Measurements from ENCODE around the gene TMEM63A.
"Not testable (repeated sequence)": the region's sequence is repeated elsewhere in the genome, so short reads cannot be mapped to it uniquely, and the experiment has no call there.

Gene TMEM63A

DNA sequence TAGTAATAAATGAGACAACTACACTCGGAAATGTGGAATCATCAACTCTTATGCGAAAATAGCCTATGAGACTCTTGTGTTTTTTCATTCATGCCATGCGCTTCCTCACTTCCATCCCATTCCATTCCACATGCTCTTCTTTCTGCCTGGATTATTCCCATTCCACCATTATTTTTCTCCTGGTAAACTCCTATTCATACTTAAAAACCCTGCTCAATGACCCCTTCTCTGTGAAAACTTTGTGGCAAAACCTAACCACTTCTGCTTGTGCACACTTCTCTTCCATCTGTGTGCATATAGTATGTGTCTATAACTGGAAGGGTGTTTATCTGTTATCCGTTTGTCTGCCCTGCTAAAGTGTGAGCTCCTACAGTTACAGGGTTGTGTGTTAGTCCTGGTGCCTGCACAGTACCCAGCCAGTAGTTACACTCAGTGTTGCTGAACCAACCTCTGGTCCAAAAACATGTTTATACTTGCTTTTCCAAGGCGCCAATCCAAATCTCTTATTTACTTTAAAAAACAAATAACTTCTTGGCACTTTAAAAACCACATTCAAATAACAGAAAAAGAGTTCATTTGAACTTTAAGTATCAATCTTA, 61.6 kb downstream of the TMEM63A start:
- DNase-seq (ENCODE audit: low read depth in 3 of 3), result no peak

DNA sequence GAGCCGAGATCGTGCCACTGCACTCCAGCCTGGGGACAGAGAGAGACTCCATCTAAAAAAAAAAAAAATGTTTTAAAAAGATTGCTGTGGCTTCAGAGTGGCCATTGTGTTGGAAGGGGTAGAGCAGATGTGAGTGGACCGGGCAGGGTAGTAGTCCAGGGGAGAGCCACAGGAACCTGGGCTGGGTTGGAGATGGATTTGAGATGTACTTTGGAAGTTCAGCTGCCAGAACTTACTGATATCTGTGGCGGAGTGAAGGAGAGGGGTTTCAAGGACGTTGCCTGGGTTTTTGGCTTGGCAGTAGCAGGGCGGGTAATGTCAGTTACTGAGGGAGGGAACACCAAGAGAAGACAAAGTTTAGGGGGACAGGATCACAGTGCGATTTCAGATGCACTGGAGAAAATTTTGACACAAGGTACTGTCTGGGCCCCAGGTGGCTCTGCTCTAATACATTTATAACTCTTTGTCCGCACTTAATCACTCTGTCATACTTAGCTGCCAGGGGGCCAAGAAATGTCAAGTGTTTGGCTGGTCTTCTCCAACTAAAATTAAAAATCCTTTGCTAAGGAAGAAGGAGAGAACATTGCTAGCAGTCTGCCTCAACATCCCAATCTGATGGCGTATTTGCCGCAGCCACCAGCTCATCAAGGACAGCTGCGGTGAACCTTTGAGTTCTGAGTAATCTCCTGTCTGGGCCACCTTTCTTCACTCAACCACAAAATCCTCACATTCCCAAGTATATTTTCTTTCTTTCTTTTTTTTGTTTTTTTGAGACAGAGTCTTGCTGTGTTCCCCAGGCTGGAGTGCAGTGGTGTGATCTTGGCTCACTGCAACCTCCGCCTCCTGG, 62.6 kb downstream of the TMEM63A start:
- no peak for DNase-seq (ENCODE audit: low read depth in 3 of 3)

DNA sequence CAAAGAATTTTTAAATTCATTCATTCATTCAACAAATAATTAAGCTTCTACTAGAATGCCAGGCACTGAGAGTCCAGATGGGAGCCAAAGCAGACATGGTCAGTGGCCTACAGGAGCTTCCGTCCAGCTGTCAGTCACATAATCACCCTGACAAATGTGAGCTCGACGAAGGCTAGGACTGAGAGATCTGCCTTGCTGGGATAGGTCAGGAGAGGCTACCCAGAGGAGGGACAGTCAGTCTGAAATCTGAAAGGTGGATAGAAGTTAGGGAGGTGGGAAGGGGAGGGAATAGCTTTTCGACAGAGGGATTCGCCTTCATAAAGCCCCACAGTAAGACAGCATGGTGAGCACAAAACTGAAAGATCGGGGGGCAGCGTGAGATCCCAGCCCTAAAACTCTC, 64.0 kb downstream of the TMEM63A start:
- no peak for DNase-seq (ENCODE audit: low read depth in 3 of 3)

DNA sequence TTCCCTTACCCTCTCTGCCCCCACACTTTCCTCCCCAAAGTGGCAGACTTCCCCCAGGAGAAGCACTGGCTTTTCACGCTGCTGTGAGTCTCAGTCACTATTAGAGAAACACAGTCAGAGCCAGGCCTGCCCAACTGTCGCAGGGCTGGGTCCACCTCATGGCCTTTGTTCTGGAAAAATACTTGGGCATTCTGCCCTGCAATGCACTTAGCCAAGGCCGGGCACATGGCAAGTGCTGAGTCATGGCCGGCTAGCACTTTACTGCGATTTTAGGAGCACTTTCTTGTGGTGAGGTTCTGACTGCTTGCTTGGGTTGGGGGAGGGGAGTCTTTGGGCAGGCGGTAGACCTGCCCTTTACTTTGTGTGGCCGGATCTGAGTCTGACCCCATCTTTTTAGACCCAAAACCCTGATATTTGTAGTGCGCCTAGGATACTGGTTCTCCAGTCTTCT, 64.5 kb downstream of the TMEM63A start:
- no peak for DNase-seq (ENCODE audit: low read depth in 3 of 3)

DNA sequence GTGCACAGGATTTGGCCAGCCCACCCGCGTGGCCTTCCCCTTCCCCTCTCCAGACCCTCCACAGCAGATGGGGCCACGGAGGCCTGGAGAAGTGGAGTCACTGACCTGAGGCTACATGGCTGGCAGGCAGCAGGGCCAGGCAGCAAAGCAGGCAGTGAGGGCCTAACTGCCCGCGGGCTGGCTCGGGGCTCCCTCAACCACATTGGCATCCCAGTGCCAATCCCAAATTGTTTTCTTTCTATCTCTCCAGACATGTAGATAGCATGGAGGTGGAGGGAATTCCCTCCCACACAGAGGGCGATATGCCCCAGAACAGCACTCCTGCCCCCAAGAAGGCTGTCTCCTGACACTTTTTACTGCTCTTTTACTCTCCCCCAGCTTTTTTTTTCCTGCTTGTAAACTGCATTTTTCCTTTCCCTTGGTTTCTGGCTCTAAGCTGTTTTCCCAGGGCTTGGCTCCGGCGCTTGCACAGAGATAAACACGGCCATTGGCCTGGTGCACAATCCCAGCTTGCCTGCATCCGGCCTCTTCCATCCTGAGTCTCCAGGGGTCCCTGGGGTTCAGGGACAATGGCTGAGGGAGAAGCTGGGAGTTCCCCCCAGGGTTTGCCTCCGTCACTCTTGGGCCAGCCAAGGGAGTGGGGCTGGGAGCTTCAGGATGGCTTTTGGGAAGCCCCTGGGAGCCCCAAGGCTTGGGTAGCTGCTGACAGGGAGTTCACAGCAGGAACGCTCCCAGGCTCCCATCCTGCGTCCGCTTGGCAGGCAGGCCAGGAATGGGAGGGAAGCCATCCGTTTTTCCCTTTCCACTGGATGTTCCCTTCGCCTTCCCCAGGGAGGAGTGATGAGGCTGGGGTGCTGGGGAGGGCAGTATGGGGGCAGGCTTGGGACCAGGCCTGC, 65.3 kb downstream of the TMEM63A start:
- DNase-seq (ENCODE audit: low read depth in 3 of 3), result no peak

DNA sequence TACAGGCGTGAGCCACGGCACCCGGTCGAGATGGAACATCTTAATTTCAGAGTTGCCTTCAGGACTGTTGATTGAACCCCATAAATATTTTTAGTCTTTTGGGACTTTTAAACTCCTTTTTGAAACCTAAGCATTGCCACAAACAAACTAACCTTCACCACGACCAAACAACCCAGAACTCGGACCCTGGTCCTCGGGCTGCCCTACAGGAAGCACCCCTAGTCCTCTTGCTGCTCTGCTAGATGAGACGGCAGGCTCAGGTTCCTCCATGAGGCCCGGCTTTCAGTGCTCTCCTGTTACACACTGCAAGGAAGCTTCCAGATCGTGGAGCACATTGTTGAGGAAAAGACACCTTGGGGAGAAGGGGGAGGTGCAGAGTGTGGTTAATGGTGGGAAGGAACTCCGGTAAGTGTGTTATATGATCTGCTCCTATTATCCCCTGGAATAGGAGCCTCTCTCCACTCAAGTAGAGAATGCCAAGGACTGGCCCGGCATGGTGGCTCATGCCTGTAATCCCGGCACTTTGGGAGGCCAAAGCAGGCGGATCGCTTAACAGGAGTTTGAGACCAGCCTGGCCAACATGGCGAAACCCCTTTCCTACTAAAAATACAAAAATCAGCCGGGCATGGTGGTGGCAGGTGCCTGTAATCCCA, 66.5 kb downstream of the TMEM63A start:
- no peak for DNase-seq (ENCODE audit: low read depth in 3 of 3)

DNA sequence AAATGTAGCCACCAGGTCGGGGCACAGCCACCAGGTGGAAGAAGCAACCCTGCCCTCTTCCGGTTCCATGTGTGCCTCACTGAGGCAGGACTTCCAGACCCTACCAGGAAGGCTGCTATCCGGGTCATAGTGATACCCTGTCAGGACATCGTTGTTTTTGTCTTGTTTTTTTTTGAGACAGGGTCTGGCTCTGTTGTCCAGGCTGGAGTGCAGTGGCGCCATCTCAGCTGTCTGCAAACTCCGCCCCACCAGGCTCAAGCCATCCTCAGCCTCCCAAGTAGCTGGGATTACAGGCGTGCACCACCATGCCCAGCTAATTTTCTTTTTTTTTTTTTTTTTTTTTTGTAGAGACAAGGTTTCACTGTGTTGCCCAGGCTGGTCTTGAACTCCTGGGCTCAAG, 67.1 kb downstream of the TMEM63A start:
- not testable (repeated sequence) for DNase-seq (ENCODE audit: low read depth in 3 of 3)

DNA sequence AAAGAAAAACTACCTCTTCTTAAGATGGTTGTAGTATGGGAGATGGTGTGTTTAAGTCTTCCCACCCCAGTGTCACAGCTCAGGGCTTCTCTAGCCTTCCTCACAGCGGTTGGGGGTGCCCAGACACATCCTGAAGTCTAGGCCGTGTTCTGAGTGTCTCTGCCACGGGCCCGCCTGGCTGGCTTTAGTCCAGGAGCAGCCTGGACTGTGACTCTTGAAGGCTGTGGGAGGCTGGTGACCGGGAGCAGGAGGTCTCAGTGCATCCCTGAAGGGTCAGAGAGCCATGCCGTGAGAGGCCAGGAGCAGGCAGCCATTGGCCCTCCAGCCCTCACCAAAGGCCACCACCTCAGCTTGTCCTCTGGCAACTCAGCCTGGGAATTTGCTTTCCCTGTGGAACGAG, 67.8 kb downstream of the TMEM63A start:
- no peak for DNase-seq (ENCODE audit: low read depth in 3 of 3)

DNA sequence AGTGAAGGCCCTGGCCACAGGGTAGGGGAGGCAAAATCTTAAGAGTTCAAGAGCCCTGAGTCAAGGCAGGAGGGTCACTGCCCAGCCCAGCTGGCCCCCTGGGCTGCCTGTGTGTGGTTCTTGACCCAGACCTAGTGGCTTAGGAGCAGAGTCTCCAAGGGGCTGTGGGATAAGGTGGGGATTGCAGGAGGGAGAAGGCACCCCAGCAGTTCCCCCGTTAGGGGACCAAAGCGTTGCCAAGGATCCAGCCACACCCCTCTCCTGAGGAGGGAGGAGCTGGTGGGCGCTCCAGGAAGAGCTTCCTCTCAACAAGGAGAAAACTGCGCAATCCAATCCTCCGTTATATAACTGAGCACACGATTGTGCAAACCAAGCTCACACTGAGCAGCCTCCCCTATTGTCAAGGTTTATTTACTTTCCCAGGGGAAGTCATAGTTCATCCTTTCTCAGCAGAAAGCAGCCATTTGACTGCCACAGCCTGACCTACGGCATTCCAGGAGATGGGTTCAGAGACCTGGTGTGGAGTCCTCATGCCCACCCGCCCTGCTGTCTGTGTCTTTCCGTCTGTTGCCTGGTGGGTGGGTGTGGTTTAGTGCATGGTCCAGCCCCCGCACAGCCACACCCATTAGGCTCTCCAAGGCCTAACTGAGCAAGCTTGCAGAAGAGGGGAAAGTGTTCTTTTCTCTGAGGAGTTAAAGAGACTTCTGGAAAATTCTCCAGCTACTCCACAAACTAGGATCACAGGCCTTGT, 68.8 kb downstream of the TMEM63A start:
- DNase-seq (ENCODE audit: low read depth in 3 of 3), result no peak

DNA sequence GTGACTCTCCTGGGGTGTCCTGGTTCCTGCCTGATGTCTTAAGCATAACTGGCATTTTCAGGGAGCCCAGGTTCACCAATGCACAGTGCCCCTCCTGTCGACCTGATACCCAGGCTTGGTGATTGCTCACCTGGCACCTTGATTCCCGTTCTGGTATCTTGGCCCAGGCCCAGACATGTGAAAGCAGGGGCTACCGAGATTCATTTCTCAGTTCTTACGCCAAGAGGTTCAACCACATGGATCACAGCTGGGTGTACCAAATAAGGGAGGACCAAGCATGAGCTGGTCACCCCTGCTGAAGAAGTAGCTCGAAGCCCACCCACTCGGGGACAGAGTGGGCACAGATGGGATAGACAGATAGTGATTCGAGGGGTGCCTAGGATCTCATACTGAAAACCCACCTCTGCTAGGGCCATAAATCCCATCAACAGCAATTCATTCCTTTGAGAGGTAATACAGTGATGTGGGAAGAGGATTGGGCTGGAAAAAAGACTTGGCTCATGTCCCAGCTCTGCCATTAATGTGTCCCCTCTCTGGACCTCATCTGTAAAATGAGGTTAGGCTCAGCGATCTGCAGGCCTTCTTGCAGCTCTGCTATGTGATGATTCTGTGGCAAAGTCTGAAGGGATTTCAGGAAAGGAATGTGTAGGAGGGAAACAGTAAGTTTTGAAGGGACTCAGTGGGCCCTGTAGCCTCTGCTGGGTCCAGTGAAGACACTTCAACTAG, 69.5 kb downstream of the TMEM63A start:
- no peak for DNase-seq (ENCODE audit: low read depth in 3 of 3)

DNA sequence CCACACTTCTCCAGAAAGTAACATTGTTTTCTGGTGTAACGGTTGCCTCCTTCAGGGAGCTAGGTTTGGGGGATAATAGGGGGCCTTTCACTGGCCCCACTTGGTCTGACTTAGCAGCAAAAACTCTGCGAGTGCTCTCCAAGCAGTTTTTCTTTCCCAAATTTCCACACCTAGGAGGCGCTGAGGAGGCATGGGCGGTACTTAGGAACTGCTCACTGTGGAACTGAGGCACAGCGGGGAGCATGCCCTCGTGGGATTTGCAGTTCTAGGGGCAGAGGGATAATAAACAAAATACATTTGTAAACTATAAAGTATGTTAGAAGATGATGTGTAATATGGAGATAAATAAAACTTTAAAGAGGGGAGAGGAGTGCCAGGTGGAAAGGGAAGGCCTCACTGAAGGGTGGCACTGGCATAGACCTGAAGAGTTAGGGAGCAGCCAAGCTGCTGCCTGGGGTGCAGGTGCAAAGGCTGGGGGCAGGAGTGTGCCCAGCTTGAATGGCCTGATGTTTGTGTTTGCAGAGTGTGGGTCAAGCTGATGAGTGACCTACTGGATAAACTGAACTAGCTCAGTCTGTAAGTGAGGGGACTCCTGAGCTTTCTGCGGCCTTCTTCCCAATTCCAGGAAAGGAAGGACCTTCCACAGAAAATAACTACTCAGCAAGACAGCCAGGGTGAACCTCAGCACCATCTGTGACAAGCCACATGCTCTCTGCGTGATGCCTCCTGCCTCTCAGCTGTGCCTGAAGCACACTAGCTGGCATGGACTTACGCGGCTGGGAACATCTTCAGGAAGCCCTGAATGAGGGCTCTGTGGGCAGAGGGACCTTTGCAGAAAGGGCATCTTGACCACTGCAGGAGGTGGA, 70.3 kb downstream of the TMEM63A start:
- DNase-seq (ENCODE audit: low read depth in 3 of 3), result no peak

DNA sequence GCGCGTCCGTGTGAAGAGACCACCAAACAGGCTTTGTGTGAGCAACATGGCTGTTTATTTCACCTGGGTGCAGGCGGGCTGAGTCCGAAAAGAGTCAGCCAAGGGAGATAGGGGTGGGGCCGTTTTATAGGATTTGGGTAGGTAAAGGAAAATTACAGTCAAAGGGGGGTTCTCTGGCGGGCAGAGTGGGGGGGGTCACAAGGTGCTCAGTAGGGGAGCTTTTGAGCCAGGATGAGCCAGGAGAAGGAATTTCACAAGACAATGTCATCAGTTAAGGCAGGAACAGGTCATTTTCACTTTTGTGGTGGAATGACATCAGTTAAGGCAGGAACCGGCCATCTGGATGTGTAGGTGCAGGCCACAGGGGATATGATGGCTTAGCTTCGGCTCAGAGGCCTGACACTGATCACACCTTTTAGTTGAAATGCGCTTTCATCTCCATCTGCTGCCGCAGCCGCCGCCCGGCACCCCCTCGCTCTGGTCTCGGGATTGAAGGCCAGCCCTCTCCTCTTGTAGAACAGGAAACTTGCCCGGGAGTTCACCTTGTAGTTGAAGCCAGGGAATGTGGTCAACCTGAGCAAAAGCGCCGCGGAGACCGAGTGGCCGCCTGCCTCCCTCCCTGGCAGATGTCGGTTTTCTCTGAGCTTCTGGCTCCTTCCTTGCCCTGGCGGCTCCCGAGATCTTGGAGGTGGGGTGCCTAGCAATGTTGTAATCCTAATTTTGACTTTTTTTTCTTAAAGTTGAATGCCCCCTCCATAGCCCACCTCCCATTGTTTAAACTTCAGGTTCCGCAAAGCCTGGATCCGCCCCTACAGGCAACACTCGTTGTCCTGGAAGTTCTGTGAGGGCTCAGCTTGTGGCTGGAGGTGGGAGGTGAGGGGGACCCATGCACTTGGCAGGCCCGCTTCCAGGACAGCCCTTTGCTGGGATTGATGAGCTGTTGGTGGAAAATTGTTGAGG, 71.3 kb downstream of the TMEM63A start:
- DNase-seq (ENCODE audit: low read depth in 3 of 3), result not testable (repeated sequence)

DNA sequence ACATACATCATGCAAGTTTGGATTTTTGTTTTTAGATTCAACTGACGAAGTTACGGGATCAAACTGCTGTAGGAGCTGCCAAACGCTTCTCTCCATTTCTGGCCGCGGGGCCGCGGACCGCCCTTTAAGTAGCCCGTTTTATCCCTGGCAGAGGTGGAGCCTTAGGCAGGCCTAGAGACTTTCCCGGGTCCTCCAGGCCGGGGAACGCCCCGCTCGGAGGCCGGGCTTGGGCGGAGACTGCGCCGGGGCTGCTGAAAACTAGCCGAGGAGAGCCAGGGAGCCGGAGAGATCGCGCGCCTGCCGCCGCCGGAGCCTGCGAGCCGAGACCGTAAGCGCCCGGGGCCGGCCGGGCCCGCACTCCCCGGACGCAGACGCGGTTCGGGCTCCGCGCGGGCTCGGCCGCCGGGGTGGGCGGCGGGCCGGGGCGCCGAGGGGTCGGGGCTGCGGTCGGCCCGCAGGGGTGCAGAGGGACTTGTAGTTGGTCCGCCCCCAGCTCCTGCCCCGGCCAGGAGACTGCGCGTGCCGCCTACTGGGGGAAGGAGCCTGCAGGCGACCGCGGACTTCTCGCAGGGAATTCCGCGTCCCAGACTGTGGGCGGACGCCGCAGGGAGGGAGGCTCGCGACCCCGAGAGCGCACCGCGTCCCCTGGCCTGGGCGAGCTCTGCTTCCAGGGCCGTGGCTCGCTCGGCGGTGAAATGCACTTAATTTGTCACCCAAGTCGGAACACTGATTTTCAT, 72.2 kb downstream of the TMEM63A start, which contains the start of gene EPHX1:
TSS of gene EPHX1 (plus strand) at position 283 of the 737 bp plus-strand sequence. CDS start 18,606 bp downstream, outside the sequence.
- peak; percentile 57 to 72 (median 61) for DNase-seq (ENCODE audit: low read depth in 3 of 3)

DNA sequence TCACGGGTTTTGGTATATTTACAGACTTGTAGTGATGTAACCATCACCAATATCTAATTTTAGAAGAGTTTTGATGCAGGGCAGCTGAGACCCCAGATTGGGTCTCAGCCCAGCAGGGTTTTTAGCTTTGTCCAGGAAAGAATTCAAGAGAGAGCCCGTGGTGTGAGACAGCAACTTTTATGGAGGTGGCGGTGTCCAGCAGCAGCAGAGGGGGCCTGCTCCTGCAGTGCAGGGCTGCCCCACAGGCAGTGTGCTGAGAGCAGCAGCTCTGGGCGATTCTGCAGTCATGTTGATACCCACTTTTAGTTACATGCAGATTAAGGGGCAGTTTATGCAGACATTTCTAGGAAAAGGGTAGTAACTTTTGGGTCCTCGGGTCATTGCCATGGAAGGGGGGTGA, 74.0 kb downstream of the TMEM63A start:
- DNase-seq (ENCODE audit: low read depth in 3 of 3), result no peak

DNA sequence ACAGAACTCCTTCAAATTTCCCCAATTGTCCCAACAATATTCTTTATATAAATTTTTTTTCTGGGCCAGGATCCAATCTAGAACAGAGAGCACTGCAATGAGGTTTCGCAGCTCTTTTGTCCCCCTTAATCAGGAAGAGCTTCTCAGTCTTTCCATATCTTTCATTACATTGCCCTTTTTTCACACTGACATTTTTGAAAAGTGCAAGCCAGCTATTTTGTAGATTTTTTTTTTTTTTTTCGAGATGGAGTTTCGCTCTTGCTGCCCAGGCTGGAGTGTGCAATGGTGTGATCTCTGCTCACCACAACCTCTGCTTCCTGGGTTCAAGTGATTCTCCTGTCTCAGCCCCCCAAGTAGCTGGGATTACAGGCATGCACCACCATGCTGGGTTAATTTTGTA, 75.4 kb downstream of the TMEM63A start:
- DNase-seq (ENCODE audit: low read depth in 3 of 3), result not testable (repeated sequence)

DNA sequence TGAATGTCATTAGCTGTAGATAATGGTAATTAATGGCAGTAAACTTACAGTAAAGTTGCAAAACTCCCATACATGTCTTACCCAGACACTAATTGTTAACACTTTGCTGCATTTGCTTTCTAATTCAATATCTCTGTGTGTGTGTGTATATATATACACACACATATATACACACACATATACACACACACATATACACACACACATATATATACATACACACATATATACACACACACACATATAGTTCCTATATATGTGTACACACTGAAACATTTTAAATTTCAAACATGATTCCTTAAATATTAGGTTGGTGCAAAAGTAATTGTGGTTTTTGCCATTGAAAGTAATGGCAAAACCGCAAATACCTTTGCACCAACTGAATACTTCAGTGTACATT, 75.9 kb downstream of the TMEM63A start:
- no peak for DNase-seq (ENCODE audit: low read depth in 3 of 3)

DNA sequence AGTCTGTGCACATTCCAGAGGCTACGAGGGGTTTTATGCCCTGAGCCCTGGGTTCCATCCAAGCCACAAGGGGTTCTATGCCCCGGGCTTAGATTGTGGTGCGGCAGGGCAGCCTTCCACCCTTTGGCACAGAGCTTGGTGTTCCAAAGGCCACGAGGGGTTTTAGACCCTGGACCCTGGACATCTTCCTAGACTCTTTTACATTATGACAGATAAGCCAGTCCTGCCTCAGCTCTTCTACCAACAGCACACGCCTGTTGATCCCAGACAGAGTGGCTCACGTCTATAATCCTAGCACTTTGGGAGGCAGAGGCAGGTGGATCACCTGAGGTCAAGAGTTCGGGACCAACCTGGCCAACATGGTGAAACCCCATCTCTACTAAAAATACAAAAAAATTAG, 81.0 kb downstream of the TMEM63A start:
- DNase-seq (ENCODE audit: low read depth in 3 of 3), result not testable (repeated sequence)

Data from stimulated activated CD4-positive, alpha-beta T cell treated with anti-CD3 and anti-CD28 coated beads, TNF-alpha, amount 100 ng/mL, for 48 hours (primary cell).